Caco-2 (cell line): ENCODE data around the gene SRMS. TPM values are rescaled to one million over a fixed set of nuclear protein-coding genes. Genes with fewer than 3 reads are reported as not detected.

Experiments
- BruUV-seq: library from RNA; stranded (reverse); fragments of 400-500 nt; replicated peaks from 2 replicates; lab custom pipeline; 2021; lab: Mats Ljungman, UMichigan
- CTCF ChIA-PET: fragments of 300-600 bp; sonication (Branson Sonifier 250); formaldehyde crosslinking; loops from one replicate; lab custom pipeline; 2022; ENCODE audit warnings: antibody characterized with exemption; lab: Charles Lee
- POLR2A ChIA-PET: fragments of 300-600 bp; sonication (Branson Sonifier 250); formaldehyde crosslinking; loops from one replicate; lab custom pipeline; 2022; ENCODE audit warnings: antibody characterized with exemption; lab: Charles Lee
- DNase-seq, 2 experiments: peaks; one replicate each; pipeline versions ENCODE4 v3.0.0 to v3.0.0-alpha.2; 2020 to 2022
- H3K27me3 ChIP-seq: replicated peaks from 2 replicates; pipeline ENCODE4 v1.6.0; 2011; ENCODE audit warnings: low read length; ENCODE audit not compliant: control insufficient read depth, insufficient read depth
- H3K36me3 ChIP-seq: 2 replicates; pipeline ENCODE4 v1.5.1; 2011; ENCODE audit warnings: low read length; ENCODE audit not compliant: control insufficient read depth, insufficient read depth
- H3K4me1 ChIP-seq: fragments of 250-450 bp; sonication (Bioruptor Pico); 2 replicates; pipeline ENCODE4 v1.5.1; 2020; ENCODE audit warnings: mild to moderate bottlenecking
- H3K4me3 ChIP-seq: 2 replicates; pipeline ENCODE4 v1.5.1; 2011; ENCODE audit warnings: low read depth, mild to moderate bottlenecking, control low read depth, low read length
- H3K9me3 ChIP-seq: fragments of 250-450 bp; sonication (Bioruptor Pico); 2 replicates; pipeline ENCODE4 v1.5.1; 2020; ENCODE audit warnings: mild to moderate bottlenecking, moderate library complexity
- H3K27ac Mint-ChIP-seq: one replicate; pipeline ENCODE4 v1.8.0; 2022; ENCODE audit warnings: mixed read lengths; ENCODE audit not compliant: unreplicated experiment
- H3K27me3 Mint-ChIP-seq: one replicate; pipeline ENCODE4 v1.8.0; 2022; ENCODE audit warnings: mixed read lengths; ENCODE audit not compliant: insufficient read depth, unreplicated experiment
- H3K36me3 Mint-ChIP-seq: one replicate; pipeline ENCODE4 v1.8.0; 2022; ENCODE audit warnings: mild to moderate bottlenecking, mixed read lengths; ENCODE audit not compliant: insufficient read depth, unreplicated experiment
- H3K4me1 Mint-ChIP-seq: one replicate; pipeline ENCODE4 v1.8.0; 2022; ENCODE audit warnings: low read depth, mixed read lengths; ENCODE audit not compliant: unreplicated experiment
- H3K4me3 Mint-ChIP-seq: one replicate; pipeline ENCODE4 v1.8.0; 2022; ENCODE audit warnings: mild to moderate bottlenecking, moderate library complexity, mixed read lengths; ENCODE audit not compliant: unreplicated experiment
- H3K9me3 Mint-ChIP-seq: one replicate; pipeline ENCODE4 v1.8.0; 2022; ENCODE audit warnings: mixed read lengths; ENCODE audit not compliant: unreplicated experiment
- intact Hi-C: fragments of 100-400 bp; cut with micrococcal nuclease; formaldehyde crosslinking; loops from one replicate; pipeline ENCODE4 v1.10.0; 2022; ENCODE audit not compliant: unreplicated experiment
- total RNA-seq: library from RNA; stranded (reverse); gene quantifications from 2 replicates; pipeline ENCODE4 v1.2.3, GENCODE V29; 2022
- TF ChIP-seq, protein P1 (sequence below), 2 experiments: fragments of 200-600 bp in 1 of 2; IDR thresholded peaks; 1 replicate in 1 of 2; 2 replicates in 1 of 2; pipeline versions ENCODE4 v1.5.1 to v1.8.0; 2011 to 2022; ENCODE audit warnings: antibody characterized with exemption in 1 of 2, control low read depth in 1 of 2, inconsistent platforms in 1 of 2, low read depth in 1 of 2, low read length in 1 of 2, mild to moderate bottlenecking in 1 of 2, moderate library complexity in 1 of 2; ENCODE audit not compliant: insufficient read depth in 1 of 2, severe bottlenecking in 1 of 2, unreplicated experiment in 1 of 2

The SRMS gene
- total RNA-seq, 1 experiment from 2014 or later: not detected

DNA sequence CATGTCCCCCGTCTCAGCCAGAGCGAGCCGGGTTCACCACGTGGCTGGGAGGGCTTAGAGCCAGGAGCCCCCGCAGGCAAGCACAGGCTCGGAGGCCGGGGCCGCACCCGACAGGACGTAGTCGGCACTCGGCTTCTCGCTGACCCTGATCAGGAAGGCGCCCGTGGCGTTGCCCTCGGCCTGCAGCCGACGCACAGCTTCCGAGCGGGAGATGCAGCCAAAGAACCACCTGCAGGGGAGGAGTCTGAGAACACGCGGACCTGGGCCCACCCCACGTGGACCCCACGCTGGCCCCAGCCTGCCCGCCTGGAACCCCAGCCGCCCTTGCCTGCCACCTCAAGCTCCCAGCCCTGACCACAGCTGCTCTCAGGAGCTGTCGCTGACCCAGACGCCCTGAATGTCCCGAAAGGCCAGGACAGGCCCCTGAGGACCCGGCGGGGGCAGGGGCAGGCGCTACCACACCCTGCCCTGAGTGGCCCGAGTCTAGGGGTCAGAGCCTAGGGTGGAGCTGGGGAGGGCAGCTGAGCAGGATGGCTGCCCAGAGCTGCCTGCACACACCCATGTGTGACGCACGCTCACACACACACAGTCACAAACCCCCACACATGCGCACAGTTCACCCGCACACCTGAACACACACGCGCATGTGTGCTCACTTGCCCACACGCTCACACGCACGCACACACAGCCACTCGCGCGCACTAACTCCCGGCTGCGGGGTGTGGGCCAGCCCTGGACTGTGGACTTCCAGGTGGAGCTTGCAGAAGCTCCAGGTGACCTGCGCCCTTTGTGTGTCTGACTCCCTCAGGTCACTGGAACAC, 12.5 kb downstream of the SRMS start:
- intact Hi-C loops: loop anchor here (5.0 kb wide), 4 partner anchors 37 to 422 kb away; partner anchors contain the start of genes HELZ2 and UCKL1
- Histone ChIP-seq H3K36me3 (no peaks in the 10 kb centered on the region), H3K4me1 (peaks cover 39% of the 10 kb centered on the region), H3K4me3 (no peak overlapping the region), H3K27me3 (no peaks in the 10 kb centered on the region), H3K9me3 (no peaks in the 10 kb centered on the region)
- no peaks in the 10 kb centered on the region for H3K4me1 Mint-ChIP-seq
- BruUV-seq: no TSS peak
- DNase-seq: peak; percentile 72 to 88
- TF ChIP-seq, protein P1, sequence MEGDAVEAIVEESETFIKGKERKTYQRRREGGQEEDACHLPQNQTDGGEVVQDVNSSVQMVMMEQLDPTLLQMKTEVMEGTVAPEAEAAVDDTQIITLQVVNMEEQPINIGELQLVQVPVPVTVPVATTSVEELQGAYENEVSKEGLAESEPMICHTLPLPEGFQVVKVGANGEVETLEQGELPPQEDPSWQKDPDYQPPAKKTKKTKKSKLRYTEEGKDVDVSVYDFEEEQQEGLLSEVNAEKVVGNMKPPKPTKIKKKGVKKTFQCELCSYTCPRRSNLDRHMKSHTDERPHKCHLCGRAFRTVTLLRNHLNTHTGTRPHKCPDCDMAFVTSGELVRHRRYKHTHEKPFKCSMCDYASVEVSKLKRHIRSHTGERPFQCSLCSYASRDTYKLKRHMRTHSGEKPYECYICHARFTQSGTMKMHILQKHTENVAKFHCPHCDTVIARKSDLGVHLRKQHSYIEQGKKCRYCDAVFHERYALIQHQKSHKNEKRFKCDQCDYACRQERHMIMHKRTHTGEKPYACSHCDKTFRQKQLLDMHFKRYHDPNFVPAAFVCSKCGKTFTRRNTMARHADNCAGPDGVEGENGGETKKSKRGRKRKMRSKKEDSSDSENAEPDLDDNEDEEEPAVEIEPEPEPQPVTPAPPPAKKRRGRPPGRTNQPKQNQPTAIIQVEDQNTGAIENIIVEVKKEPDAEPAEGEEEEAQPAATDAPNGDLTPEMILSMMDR (IDR thresholded peaks at IDR 0.05; ENCODE audit: insufficient read depth in 1 of 2, low read depth in 1 of 2, low read length in 1 of 2, severe bottlenecking in 1 of 2, unreplicated experiment in 1 of 2): no peak
- ChIA-PET POLR2A (interaction anchor here (0.6 to 2.2 kb wide), 3 partner anchors 14 to 69 kb away, joined by 4 to 11 read pairs (median 5); partner anchors contain the start of genes HELZ2 and PPDPF), CTCF (interaction anchor here (1.0 to 1.7 kb wide), 4 partner anchors 14 to 439 kb away, joined by 3 to 14 read pairs (median 4); partner anchors contain the start of genes PPDPF and RTEL1)
- no peaks in the 10 kb centered on the region for H3K27me3 Mint-ChIP-seq
- H3K36me3 Mint-ChIP-seq: peaks cover 13% of the 10 kb centered on the region
- no peak overlapping the region for H3K4me3 Mint-ChIP-seq
- H3K27ac Mint-ChIP-seq: peak overlapping the region; percentile 50
- H3K9me3 Mint-ChIP-seq: no peaks in the 10 kb centered on the region

DNA sequence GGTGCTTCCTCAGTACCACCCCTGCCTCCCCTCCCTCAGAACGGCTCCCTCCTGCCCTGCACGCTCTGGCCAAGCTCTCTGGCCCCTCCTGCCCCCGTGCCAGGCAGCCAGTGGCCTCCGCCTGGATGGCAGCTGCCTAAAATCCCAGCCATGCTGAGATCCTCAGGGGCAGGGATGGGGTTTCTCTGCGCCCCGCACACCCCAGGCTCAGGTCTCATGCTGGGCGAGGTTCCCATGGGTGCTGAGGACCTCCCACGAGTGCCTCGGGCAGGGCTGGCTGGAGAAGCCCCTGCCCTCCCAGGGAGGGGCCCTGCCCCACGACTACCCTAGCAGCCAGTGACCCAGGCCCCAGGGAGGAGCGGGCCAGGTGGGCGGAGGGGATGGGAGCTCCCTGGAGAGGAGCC, 13.1 kb downstream of the SRMS start:
- Mint-ChIP-seq H3K9me3 (no peaks in the 10 kb centered on the region), H3K4me3 (no peak overlapping the region), H3K4me1 (no peaks in the 10 kb centered on the region), H3K36me3 (peaks cover 19% of the 10 kb centered on the region), H3K27ac (no peak overlapping the region), H3K27me3 (no peaks in the 10 kb centered on the region)
- H3K36me3 ChIP-seq: no peaks in the 10 kb centered on the region
- H3K9me3 ChIP-seq: no peaks in the 10 kb centered on the region
- ChIA-PET CTCF (interaction anchor here (1.7 kb wide), 1 partner anchor 14 kb away, joined by 14 read pairs; the partner anchor contains the start of gene PPDPF), POLR2A (interaction anchor here (0.5 to 2.2 kb wide), 3 partner anchors 14 to 78 kb away, joined by 3 to 11 read pairs (median 5); partner anchors contain the start of genes HELZ2 and PPDPF)
- intact Hi-C loops: no loop called here
- no peak for DNase-seq
- TF ChIP-seq, protein P1 (IDR thresholded peaks at IDR 0.05; ENCODE audit: insufficient read depth in 1 of 2, low read depth in 1 of 2, low read length in 1 of 2, severe bottlenecking in 1 of 2, unreplicated experiment in 1 of 2): no peak
- H3K4me1 ChIP-seq: peaks cover 39% of the 10 kb centered on the region
- no peaks in the 10 kb centered on the region for H3K27me3 ChIP-seq
- no peak overlapping the region for H3K4me3 ChIP-seq
- BruUV-seq: no TSS peak

DNA sequence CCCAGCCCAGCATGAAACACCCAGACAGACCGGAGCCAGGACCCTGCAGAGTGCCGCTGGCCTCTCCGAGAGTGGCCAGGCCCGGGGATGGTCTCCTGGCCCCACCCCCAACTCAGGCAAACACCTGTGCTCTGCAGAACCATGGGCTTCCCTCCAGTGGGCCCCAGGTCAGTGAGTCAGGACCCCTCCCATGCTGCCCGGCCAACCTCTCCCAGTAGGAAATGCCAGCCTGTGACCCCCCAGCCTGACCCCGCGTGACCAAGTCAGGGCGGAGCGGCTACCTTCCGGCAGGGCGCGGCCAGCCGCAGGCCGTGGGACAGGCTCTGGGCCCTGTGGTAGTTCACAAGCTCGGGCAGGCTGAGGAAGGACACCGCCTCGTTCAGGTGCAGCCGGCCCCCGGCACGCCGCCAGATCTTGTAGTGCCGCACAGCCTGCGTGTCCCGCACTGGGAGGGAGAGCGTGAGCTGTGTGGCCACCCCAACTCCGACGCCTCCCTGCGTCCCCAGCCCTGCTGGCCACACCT, 13.6 kb downstream of the SRMS start:
- no peak overlapping the region for H3K4me3 ChIP-seq
- H3K36me3 ChIP-seq: no peaks in the 10 kb centered on the region
- peaks cover 39% of the 10 kb centered on the region for H3K4me1 ChIP-seq
- H3K4me1 Mint-ChIP-seq: no peaks in the 10 kb centered on the region
- no peaks in the 10 kb centered on the region for H3K27me3 Mint-ChIP-seq
- H3K9me3 ChIP-seq: no peaks in the 10 kb centered on the region
- no TSS peak for BruUV-seq
- no peaks in the 10 kb centered on the region for H3K27me3 ChIP-seq
- peaks cover 24% of the 10 kb centered on the region for H3K36me3 Mint-ChIP-seq
- DNase-seq: no peak
- no peak overlapping the region for H3K4me3 Mint-ChIP-seq
- H3K27ac Mint-ChIP-seq: no peak overlapping the region
- ChIA-PET POLR2A (interaction anchor here (0.5 kb wide), 1 partner anchor 79 kb away, joined by 3 read pairs; no protein-coding TSS in a partner anchor), CTCF (interaction anchor here (1.7 kb wide), 1 partner anchor 13 kb away, joined by 14 read pairs; the partner anchor contains the start of gene PPDPF)
- intact Hi-C loops: no loop called here
- TF ChIP-seq, protein P1 (IDR thresholded peaks at IDR 0.05; ENCODE audit: insufficient read depth in 1 of 2, low read depth in 1 of 2, low read length in 1 of 2, severe bottlenecking in 1 of 2, unreplicated experiment in 1 of 2): no peak
- no peaks in the 10 kb centered on the region for H3K9me3 Mint-ChIP-seq
